Activated T-cell treated with anti-CD3 and anti-CD28 coated beads, Interleukin-2, amount 50 U/mL, for 24 hours (primary cell): ENCODE measurements around the gene PRXL2A.

Source experiments
- DNase-seq: peaks from one replicate; pipeline ENCODE4 v3.0.0-alpha.2; 2020
- H3K27ac Mint-ChIP-seq: 2 replicates; pipeline ENCODE4 v1.8.0; 2020; ENCODE audit warnings: mild to moderate bottlenecking, mixed read lengths
- H3K27me3 Mint-ChIP-seq: 2 replicates; pipeline ENCODE4 v1.8.0; 2020; ENCODE audit warnings: mixed read lengths
- H3K36me3 Mint-ChIP-seq: 2 replicates; pipeline ENCODE4 v1.8.0; 2020; ENCODE audit warnings: low read depth, mixed read lengths
- H3K4me1 Mint-ChIP-seq: 2 replicates; pipeline ENCODE4 v1.8.0; 2020; ENCODE audit warnings: low read depth, mixed read lengths
- H3K4me3 Mint-ChIP-seq: 2 replicates; pipeline ENCODE4 v1.8.0; 2020; ENCODE audit warnings: mild to moderate bottlenecking, moderate library complexity, mixed read lengths
- H3K9me3 Mint-ChIP-seq: 2 replicates; pipeline ENCODE4 v1.8.0; 2020; ENCODE audit warnings: mixed read lengths

The PRXL2A gene

GRCh38 chr10:80405035-80405434 lies 3.3 kb upstream of the PRXL2A start:
- no peaks in the 10 kb centered on the region for H3K36me3 Mint-ChIP-seq
- no peak overlapping the region for H3K4me3 Mint-ChIP-seq
- H3K4me1 Mint-ChIP-seq: peaks cover 15% of the 10 kb centered on the region
- H3K27ac Mint-ChIP-seq: no peak overlapping the region
- H3K27me3 Mint-ChIP-seq: no peaks in the 10 kb centered on the region
- no peak for DNase-seq
- no peaks in the 10 kb centered on the region for H3K9me3 Mint-ChIP-seq

- Mint-ChIP-seq H3K27me3 (no peaks in the 10 kb centered on the region), H3K27ac (no peak overlapping the region), H3K9me3 (no peaks in the 10 kb centered on the region), H3K4me3 (no peak overlapping the region), H3K36me3 (no peaks in the 10 kb centered on the region), H3K4me1 (peaks cover 17% of the 10 kb centered on the region)
- no peak for DNase-seq
Observed at GRCh38 chr10:80405626-80406025, 2.7 kb upstream of the PRXL2A start.

GRCh38 chr10:80406204-80406603 lies 2.1 kb upstream of the PRXL2A start:
- Mint-ChIP-seq H3K27me3 (no peaks in the 10 kb centered on the region), H3K9me3 (no peaks in the 10 kb centered on the region), H3K27ac (no peak overlapping the region), H3K4me1 (peaks cover 22% of the 10 kb centered on the region), H3K4me3 (no peak overlapping the region), H3K36me3 (no peaks in the 10 kb centered on the region)
- no peak for DNase-seq

- H3K9me3 Mint-ChIP-seq: no peaks in the 10 kb centered on the region
- DNase-seq: peak; percentile 76
- H3K27me3 Mint-ChIP-seq: no peaks in the 10 kb centered on the region
- H3K4me1 Mint-ChIP-seq: peaks cover 34% of the 10 kb centered on the region
- no peaks in the 10 kb centered on the region for H3K36me3 Mint-ChIP-seq
- peak overlapping the region; percentile 93 for H3K27ac Mint-ChIP-seq
- H3K4me3 Mint-ChIP-seq: peak overlapping the region; percentile 80
Observed at GRCh38 chr10:80407812-80408241, 524 bp upstream of the PRXL2A start.

- H3K4me3 Mint-ChIP-seq: peak overlapping the region; percentile 80
- DNase-seq: no peak
- peaks cover 45% of the 10 kb centered on the region for H3K4me1 Mint-ChIP-seq
- H3K9me3 Mint-ChIP-seq: no peaks in the 10 kb centered on the region
- H3K27ac Mint-ChIP-seq: peak overlapping the region; percentile 56
- H3K36me3 Mint-ChIP-seq: no peaks in the 10 kb centered on the region
- no peaks in the 10 kb centered on the region for H3K27me3 Mint-ChIP-seq
Observed at GRCh38 chr10:80409121-80409520, 770 bp downstream of the PRXL2A start.

- no peaks in the 10 kb centered on the region for H3K36me3 Mint-ChIP-seq
- H3K4me1 Mint-ChIP-seq: peaks cover 47% of the 10 kb centered on the region
- no peak overlapping the region for H3K27ac Mint-ChIP-seq
- no peak for DNase-seq
- H3K27me3 Mint-ChIP-seq: no peaks in the 10 kb centered on the region
- H3K9me3 Mint-ChIP-seq: no peaks in the 10 kb centered on the region
- H3K4me3 Mint-ChIP-seq: peak overlapping the region; percentile 42
Observed at GRCh38 chr10:80410122-80410521, 1.8 kb downstream of the PRXL2A start.

- Mint-ChIP-seq H3K4me1 (peaks cover 49% of the 10 kb centered on the region), H3K27me3 (no peaks in the 10 kb centered on the region), H3K36me3 (no peaks in the 10 kb centered on the region), H3K4me3 (no peak overlapping the region), H3K9me3 (no peaks in the 10 kb centered on the region), H3K27ac (no peak overlapping the region)
- no peak for DNase-seq
Observed at GRCh38 chr10:80410578-80411145, 2.3 kb downstream of the PRXL2A start.

GRCh38 chr10:80411267-80411668 lies 2.9 kb downstream of the PRXL2A start:
- Mint-ChIP-seq H3K4me1 (peaks cover 53% of the 10 kb centered on the region), H3K4me3 (no peak overlapping the region), H3K27me3 (no peaks in the 10 kb centered on the region), H3K27ac (no peak overlapping the region), H3K36me3 (no peaks in the 10 kb centered on the region), H3K9me3 (no peaks in the 10 kb centered on the region)
- DNase-seq: no peak

GRCh38 chr10:80411681-80412220 lies 3.4 kb downstream of the PRXL2A start:
- peaks cover 54% of the 10 kb centered on the region for H3K4me1 Mint-ChIP-seq
- DNase-seq: no peak
- H3K9me3 Mint-ChIP-seq: no peaks in the 10 kb centered on the region
- no peak overlapping the region for H3K27ac Mint-ChIP-seq
- H3K4me3 Mint-ChIP-seq: no peak overlapping the region
- H3K27me3 Mint-ChIP-seq: no peaks in the 10 kb centered on the region
- H3K36me3 Mint-ChIP-seq: no peaks in the 10 kb centered on the region

- Mint-ChIP-seq H3K4me1 (peaks cover 52% of the 10 kb centered on the region), H3K27me3 (no peaks in the 10 kb centered on the region), H3K36me3 (no peaks in the 10 kb centered on the region), H3K27ac (peak overlapping the region; percentile 35), H3K4me3 (no peak overlapping the region), H3K9me3 (no peaks in the 10 kb centered on the region)
- DNase-seq: no peak
Observed at GRCh38 chr10:80412486-80412885, 4.1 kb downstream of the PRXL2A start.

GRCh38 chr10:80413271-80413996 lies 5.1 kb downstream of the PRXL2A start:
- peaks cover 47% of the 10 kb centered on the region for H3K4me1 Mint-ChIP-seq
- no peaks in the 10 kb centered on the region for H3K27me3 Mint-ChIP-seq
- H3K9me3 Mint-ChIP-seq: no peaks in the 10 kb centered on the region
- H3K36me3 Mint-ChIP-seq: no peaks in the 10 kb centered on the region
- H3K4me3 Mint-ChIP-seq: no peak overlapping the region
- no peak for DNase-seq
- peak overlapping the region; percentile 56 for H3K27ac Mint-ChIP-seq

GRCh38 chr10:80414142-80414895 lies 6.0 kb downstream of the PRXL2A start:
- H3K4me3 Mint-ChIP-seq: no peak overlapping the region
- DNase-seq: no peak
- H3K27ac Mint-ChIP-seq: no peak overlapping the region
- peaks cover 43% of the 10 kb centered on the region for H3K4me1 Mint-ChIP-seq
- H3K27me3 Mint-ChIP-seq: no peaks in the 10 kb centered on the region
- no peaks in the 10 kb centered on the region for H3K36me3 Mint-ChIP-seq
- no peaks in the 10 kb centered on the region for H3K9me3 Mint-ChIP-seq

GRCh38 chr10:80415734-80416478 lies 7.6 kb downstream of the PRXL2A start:
- Mint-ChIP-seq H3K27ac (no peak overlapping the region), H3K4me3 (no peak overlapping the region), H3K9me3 (no peaks in the 10 kb centered on the region), H3K4me1 (peaks cover 34% of the 10 kb centered on the region), H3K36me3 (no peaks in the 10 kb centered on the region), H3K27me3 (no peaks in the 10 kb centered on the region)
- DNase-seq: no peak

GRCh38 chr10:80416479-80417098 lies 8.2 kb downstream of the PRXL2A start:
- no peaks in the 10 kb centered on the region for H3K27me3 Mint-ChIP-seq
- no peaks in the 10 kb centered on the region for H3K9me3 Mint-ChIP-seq
- no peak overlapping the region for H3K4me3 Mint-ChIP-seq
- DNase-seq: no peak
- H3K27ac Mint-ChIP-seq: no peak overlapping the region
- H3K4me1 Mint-ChIP-seq: peaks cover 33% of the 10 kb centered on the region
- H3K36me3 Mint-ChIP-seq: peaks cover 2% of the 10 kb centered on the region
